ENCODE data around the gene KRTAP1-5.
"Not testable (repeated sequence)": the region's sequence is repeated elsewhere in the genome, so short reads cannot be mapped to it uniquely, and the experiment has no call there.

Gene KRTAP1-5

DNA sequence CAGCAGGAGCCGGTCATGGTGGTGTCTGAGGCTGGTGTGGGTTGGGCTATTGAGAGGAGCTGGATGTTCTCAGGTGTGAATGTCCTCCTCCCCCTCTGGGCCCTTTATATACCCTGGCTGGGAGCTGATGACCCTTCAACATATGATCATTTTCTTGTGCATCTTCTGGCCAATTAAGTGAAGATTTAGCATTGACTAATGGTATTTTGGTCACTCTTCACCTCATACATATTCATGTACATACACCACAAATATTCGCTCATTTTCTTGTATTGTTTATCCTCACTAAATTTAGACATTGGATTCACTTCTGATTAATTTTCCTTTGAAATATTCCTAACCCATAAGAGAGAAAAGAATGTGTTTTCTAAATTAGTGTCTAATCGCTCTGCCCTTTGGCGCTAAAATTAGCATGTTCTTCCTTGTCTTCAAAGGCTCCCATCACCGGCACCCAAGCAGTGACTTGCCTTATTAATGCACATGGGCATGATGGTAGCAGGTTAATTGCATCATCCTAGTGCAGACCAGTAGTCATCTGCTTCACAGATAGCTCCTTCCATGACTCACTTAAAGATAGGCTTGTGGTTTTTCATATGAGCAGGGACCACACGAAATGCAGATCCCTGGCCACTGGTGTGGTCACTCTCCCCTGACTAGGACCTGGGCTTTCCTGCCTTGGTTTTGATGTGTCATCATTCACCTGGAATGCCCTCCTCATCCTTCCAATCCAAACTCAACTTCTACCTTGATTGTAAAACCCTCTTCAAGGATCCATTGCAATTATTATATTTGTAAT, 39.0 kb upstream of the KRTAP1-5 start, which contains the start of gene KRTAP2-4:
KRTAP2-4 (minus strand) TSS at position 51 of the 796 bp plus-strand sequence; CDS start at position 17, 34 bp downstream.
- Histone ChIP-seq H3K9me3 (replicated peaks; ENCODE audit: insufficient read depth, low read length) (no peaks in the 10 kb centered on the region), H4K20me1 (ENCODE audit: insufficient read depth, low read length) (no peaks in the 10 kb centered on the region), H3K9ac (ENCODE audit: low read length) (no peak within 1 kb of the TSS), H3K27ac (ENCODE audit: low read length) (no peak within 1 kb of the TSS), H3K4me1 (ENCODE audit: low read length) (no peaks in the 10 kb centered on the region), H3K27me3 (replicated peaks; ENCODE audit: insufficient read depth, low read length) (no peaks in the 10 kb centered on the region), H2AFZ (ENCODE audit: low read length) (no peak within 1 kb of the TSS), H3K4me2 (ENCODE audit: low read depth, low read length) (no peak within 1 kb of the TSS), H3F3A (ENCODE audit: insufficient read depth, low read length) (no peaks in the 10 kb centered on the region), H3K36me3 (replicated peaks; ENCODE audit: insufficient read depth, low read length) (no peaks in the 10 kb centered on the region), H3K9me2 (replicated peaks; ENCODE audit: insufficient read depth, low read length) (no peaks in the 10 kb centered on the region), H3K79me2 (ENCODE audit: low read length) (no peaks in the 10 kb centered on the region), H3K4me3 (ENCODE audit: low read length) (no peak within 1 kb of the TSS)
- no peak for TF ChIP-seq EZH2 (optimal IDR thresholded peaks at IDR 0.05; ENCODE audit: low read depth, low read length)
- TF ChIP-seq EZH2phosphoT487 (IDR thresholded peaks at IDR 0.05; ENCODE audit: low read length), result no peak
- TF ChIP-seq, protein P1, sequence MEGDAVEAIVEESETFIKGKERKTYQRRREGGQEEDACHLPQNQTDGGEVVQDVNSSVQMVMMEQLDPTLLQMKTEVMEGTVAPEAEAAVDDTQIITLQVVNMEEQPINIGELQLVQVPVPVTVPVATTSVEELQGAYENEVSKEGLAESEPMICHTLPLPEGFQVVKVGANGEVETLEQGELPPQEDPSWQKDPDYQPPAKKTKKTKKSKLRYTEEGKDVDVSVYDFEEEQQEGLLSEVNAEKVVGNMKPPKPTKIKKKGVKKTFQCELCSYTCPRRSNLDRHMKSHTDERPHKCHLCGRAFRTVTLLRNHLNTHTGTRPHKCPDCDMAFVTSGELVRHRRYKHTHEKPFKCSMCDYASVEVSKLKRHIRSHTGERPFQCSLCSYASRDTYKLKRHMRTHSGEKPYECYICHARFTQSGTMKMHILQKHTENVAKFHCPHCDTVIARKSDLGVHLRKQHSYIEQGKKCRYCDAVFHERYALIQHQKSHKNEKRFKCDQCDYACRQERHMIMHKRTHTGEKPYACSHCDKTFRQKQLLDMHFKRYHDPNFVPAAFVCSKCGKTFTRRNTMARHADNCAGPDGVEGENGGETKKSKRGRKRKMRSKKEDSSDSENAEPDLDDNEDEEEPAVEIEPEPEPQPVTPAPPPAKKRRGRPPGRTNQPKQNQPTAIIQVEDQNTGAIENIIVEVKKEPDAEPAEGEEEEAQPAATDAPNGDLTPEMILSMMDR (IDR thresholded peaks at IDR 0.05; ENCODE audit: low read length), result no peak
- no peak for DNase-seq

GRCh38 chr17:41065016-41065689, 38.1 kb upstream of the KRTAP1-5 start:
- H3K9ac ChIP-seq (ENCODE audit: low read length); H3K79me2 ChIP-seq (ENCODE audit: low read length); H2AFZ ChIP-seq (ENCODE audit: low read length); H3K27me3 ChIP-seq (replicated peaks; ENCODE audit: insufficient read depth, low read length); DNase-seq; H3K27ac ChIP-seq (ENCODE audit: low read length); H3K9me3 ChIP-seq (replicated peaks; ENCODE audit: insufficient read depth, low read length); H3K9me2 ChIP-seq (replicated peaks; ENCODE audit: insufficient read depth, low read length); H3K4me3 ChIP-seq (ENCODE audit: low read length); H3K36me3 ChIP-seq (replicated peaks; ENCODE audit: insufficient read depth, low read length); H3K4me1 ChIP-seq (ENCODE audit: low read length); H3F3A ChIP-seq (ENCODE audit: insufficient read depth, low read length); H4K20me1 ChIP-seq (ENCODE audit: insufficient read depth, low read length); H3K4me2 ChIP-seq (ENCODE audit: low read depth, low read length): not testable (repeated sequence)

DNA sequence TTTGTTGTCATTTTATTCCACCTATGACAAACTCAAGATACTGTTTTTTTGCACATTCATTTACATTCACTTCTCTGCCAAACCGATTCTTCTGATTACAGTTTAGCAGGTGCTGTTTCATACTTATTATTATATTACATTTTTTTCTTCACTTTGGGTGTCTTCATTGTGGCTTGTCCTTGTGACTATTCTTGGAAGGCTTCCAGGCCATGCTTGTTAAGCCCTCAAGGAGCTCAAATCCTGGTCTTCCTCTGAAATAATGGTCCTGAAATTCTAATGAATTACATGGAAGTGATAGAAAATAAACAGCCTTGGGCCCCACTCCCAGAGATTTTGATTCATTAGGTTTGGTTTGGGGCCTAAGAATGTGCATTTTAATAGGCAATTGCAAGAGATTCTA, 37.3 kb upstream of the KRTAP1-5 start:
- Histone ChIP-seq H3K9me2 (replicated peaks; ENCODE audit: insufficient read depth, low read length) (no peaks in the 10 kb centered on the region), H3F3A (ENCODE audit: insufficient read depth, low read length) (no peaks in the 10 kb centered on the region), H4K20me1 (ENCODE audit: insufficient read depth, low read length) (no peaks in the 10 kb centered on the region), H2AFZ (ENCODE audit: low read length) (no peak overlapping the region), H3K4me1 (ENCODE audit: low read length) (no peaks in the 10 kb centered on the region), H3K4me3 (ENCODE audit: low read length) (no peak overlapping the region), H3K36me3 (replicated peaks; ENCODE audit: insufficient read depth, low read length) (no peaks in the 10 kb centered on the region), H3K9ac (ENCODE audit: low read length) (no peak overlapping the region), H3K9me3 (replicated peaks; ENCODE audit: insufficient read depth, low read length) (no peaks in the 10 kb centered on the region), H3K27me3 (replicated peaks; ENCODE audit: insufficient read depth, low read length) (no peaks in the 10 kb centered on the region), H3K4me2 (ENCODE audit: low read depth, low read length) (no peak overlapping the region), H3K79me2 (ENCODE audit: low read length) (no peaks in the 10 kb centered on the region), H3K27ac (ENCODE audit: low read length) (no peak overlapping the region)
- TF ChIP-seq, protein P1 (IDR thresholded peaks at IDR 0.05; ENCODE audit: low read length), result no peak
- no peak for TF ChIP-seq EZH2phosphoT487 (IDR thresholded peaks at IDR 0.05; ENCODE audit: low read length)
- no peak for TF ChIP-seq EZH2 (optimal IDR thresholded peaks at IDR 0.05; ENCODE audit: low read depth, low read length)
- no peak for DNase-seq

GRCh38 chr17:41063449-41063848, 36.4 kb upstream of the KRTAP1-5 start:
- Histone ChIP-seq H3K4me3 (ENCODE audit: low read length) (no peak overlapping the region), H2AFZ (ENCODE audit: low read length) (no peak overlapping the region), H3K9ac (ENCODE audit: low read length) (no peak overlapping the region), H3K4me2 (ENCODE audit: low read depth, low read length) (no peak overlapping the region), H3K27me3 (replicated peaks; ENCODE audit: insufficient read depth, low read length) (no peaks in the 10 kb centered on the region), H3K4me1 (ENCODE audit: low read length) (no peaks in the 10 kb centered on the region), H3K9me3 (replicated peaks; ENCODE audit: insufficient read depth, low read length) (no peaks in the 10 kb centered on the region), H3K27ac (ENCODE audit: low read length) (no peak overlapping the region), H4K20me1 (ENCODE audit: insufficient read depth, low read length) (no peaks in the 10 kb centered on the region), H3K36me3 (replicated peaks; ENCODE audit: insufficient read depth, low read length) (no peaks in the 10 kb centered on the region), H3K9me2 (replicated peaks; ENCODE audit: insufficient read depth, low read length) (no peaks in the 10 kb centered on the region), H3F3A (ENCODE audit: insufficient read depth, low read length) (no peaks in the 10 kb centered on the region), H3K79me2 (ENCODE audit: low read length) (no peaks in the 10 kb centered on the region)
- DNase-seq, result no peak
- no peak for TF ChIP-seq EZH2 (optimal IDR thresholded peaks at IDR 0.05; ENCODE audit: low read depth, low read length)
- TF ChIP-seq, protein P1 (IDR thresholded peaks at IDR 0.05; ENCODE audit: low read length), result no peak
- no peak for TF ChIP-seq EZH2phosphoT487 (IDR thresholded peaks at IDR 0.05; ENCODE audit: low read length)
